ENCODE data around the gene AQP6.

The AQP6 gene

DNA sequence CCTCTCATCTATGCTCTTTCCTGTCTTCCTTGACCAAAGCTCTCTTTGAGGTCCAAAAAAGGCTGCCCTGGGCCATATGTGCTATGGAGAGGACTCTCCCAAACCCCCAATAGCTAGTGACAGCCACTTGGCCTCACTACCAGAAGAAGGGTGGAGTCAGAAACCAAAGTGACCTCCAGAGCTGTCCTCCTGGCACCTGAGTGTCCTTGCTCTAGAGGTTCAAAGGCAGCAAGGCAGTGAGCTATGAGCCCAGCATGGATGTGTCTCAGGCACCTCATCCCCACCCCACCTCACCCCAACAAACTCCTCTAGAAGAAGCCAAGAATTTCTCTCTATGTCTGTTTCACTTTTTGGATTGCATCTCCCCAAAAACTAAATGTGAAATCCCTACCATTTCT, 15.2 kb upstream of the AQP6 start:
- TF ChIP-seq, protein P1, sequence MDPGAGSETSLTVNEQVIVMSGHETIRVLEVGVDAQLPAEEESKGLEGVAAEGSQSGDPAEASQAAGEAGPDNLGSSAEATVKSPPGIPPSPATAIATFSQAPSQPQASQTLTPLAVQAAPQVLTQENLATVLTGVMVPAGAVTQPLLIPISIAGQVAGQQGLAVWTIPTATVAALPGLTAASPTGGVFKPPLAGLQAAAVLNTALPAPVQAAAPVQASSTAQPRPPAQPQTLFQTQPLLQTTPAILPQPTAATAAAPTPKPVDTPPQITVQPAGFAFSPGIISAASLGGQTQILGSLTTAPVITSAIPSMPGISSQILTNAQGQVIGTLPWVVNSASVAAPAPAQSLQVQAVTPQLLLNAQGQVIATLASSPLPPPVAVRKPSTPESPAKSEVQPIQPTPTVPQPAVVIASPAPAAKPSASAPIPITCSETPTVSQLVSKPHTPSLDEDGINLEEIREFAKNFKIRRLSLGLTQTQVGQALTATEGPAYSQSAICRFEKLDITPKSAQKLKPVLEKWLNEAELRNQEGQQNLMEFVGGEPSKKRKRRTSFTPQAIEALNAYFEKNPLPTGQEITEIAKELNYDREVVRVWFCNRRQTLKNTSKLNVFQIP (CRISPR knock-in tag; IDR thresholded peaks at IDR 0.05; ENCODE audit: borderline replicate concordance, low read depth) = no peak
- TF ChIP-seq, protein P2, sequence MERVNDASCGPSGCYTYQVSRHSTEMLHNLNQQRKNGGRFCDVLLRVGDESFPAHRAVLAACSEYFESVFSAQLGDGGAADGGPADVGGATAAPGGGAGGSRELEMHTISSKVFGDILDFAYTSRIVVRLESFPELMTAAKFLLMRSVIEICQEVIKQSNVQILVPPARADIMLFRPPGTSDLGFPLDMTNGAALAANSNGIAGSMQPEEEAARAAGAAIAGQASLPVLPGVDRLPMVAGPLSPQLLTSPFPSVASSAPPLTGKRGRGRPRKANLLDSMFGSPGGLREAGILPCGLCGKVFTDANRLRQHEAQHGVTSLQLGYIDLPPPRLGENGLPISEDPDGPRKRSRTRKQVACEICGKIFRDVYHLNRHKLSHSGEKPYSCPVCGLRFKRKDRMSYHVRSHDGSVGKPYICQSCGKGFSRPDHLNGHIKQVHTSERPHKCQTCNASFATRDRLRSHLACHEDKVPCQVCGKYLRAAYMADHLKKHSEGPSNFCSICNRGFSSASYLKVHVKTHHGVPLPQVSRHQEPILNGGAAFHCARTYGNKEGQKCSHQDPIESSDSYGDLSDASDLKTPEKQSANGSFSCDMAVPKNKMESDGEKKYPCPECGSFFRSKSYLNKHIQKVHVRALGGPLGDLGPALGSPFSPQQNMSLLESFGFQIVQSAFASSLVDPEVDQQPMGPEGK (CRISPR knock-in tag; IDR thresholded peaks at IDR 0.05; ENCODE audit: borderline replicate concordance) = no peak
- TF ChIP-seq TOX (CRISPR knock-in tag; IDR thresholded peaks at IDR 0.05; ENCODE audit: borderline replicate concordance) (no peak), ZNF565 (CRISPR knock-in tag; conservative IDR thresholded peaks at IDR 0.05; ENCODE audit: low read depth) (no peak), TCF4 (CRISPR knock-in tag; IDR thresholded peaks at IDR 0.05; ENCODE audit: borderline replicate concordance) (no peak)

DNA sequence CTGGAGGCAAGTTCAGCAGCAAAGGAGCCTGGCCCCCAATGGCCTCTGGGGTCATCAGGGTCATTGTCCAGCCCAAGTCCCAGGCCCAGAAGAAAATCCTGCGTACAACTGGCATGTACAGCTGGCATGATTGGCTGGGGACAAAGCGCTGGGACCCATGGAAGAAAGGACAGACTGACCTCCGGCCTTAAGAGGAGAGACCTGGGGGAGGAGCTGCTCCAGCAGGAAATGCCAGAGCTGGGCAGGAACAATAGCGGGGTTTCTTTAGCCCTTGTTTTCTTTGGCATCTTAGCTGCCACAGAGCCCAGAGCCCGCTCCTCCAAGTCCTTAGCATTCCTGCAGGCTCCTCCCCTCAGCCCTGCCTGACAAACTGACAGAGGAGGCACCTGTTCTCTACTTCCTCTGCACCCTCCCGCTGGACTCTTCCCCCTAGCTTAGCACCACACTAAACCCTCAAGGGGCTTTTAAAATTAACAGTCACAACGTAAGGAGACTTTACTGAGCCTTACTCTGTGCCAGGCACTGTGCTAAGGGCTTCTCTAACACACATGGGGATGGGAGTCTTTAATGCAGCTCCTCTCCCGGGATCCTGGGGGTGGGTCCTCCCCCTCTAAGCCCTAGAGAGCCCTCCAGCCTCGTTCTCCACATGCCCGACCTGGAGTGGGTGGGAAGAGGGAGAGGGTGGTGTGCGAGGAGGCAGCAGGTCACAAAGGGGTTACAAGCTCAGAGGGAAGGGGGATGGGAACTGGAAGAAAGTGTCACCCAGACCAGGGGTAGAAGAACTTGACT, 12.9 kb upstream of the AQP6 start:
- ATAC-seq = peak; percentile 64
- TF ChIP-seq ZFP3 (CRISPR knock-in tag; IDR thresholded peaks at IDR 0.05) = no peak
- no peak for TF ChIP-seq ISL1 (CRISPR knock-in tag; IDR thresholded peaks at IDR 0.05)
- TF ChIP-seq TCF4 (CRISPR knock-in tag; IDR thresholded peaks at IDR 0.05; ENCODE audit: borderline replicate concordance) = no peak
- TF ChIP-seq OSR1 (CRISPR knock-in tag; IDR thresholded peaks at IDR 0.05) = no peak
- TF ChIP-seq, protein P2 (CRISPR knock-in tag; IDR thresholded peaks at IDR 0.05; ENCODE audit: borderline replicate concordance) = no peak
- TF ChIP-seq, protein P3, sequence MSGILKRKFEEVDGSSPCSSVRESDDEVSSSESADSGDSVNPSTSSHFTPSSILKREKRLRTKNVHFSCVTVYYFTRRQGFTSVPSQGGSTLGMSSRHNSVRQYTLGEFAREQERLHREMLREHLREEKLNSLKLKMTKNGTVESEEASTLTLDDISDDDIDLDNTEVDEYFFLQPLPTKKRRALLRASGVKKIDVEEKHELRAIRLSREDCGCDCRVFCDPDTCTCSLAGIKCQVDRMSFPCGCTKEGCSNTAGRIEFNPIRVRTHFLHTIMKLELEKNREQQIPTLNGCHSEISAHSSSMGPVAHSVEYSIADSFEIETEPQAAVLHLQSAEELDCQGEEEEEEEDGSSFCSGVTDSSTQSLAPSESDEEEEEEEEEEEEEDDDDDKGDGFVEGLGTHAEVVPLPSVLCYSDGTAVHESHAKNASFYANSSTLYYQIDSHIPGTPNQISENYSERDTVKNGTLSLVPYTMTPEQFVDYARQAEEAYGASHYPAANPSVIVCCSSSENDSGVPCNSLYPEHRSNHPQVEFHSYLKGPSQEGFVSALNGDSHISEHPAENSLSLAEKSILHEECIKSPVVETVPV (CRISPR knock-in tag; IDR thresholded peaks at IDR 0.05) = no peak
- no peak for TF ChIP-seq BACH2 (CRISPR knock-in tag; IDR thresholded peaks at IDR 0.05; ENCODE audit: borderline replicate concordance)
- TF ChIP-seq CSDC2 (CRISPR knock-in tag; IDR thresholded peaks at IDR 0.05) = no peak
- TF ChIP-seq, protein P1 (CRISPR knock-in tag; IDR thresholded peaks at IDR 0.05; ENCODE audit: borderline replicate concordance, low read depth) = no peak

More for the DNA sequence above, 15.2 kb upstream of the AQP6 start:
- no peak for ATAC-seq

DNA sequence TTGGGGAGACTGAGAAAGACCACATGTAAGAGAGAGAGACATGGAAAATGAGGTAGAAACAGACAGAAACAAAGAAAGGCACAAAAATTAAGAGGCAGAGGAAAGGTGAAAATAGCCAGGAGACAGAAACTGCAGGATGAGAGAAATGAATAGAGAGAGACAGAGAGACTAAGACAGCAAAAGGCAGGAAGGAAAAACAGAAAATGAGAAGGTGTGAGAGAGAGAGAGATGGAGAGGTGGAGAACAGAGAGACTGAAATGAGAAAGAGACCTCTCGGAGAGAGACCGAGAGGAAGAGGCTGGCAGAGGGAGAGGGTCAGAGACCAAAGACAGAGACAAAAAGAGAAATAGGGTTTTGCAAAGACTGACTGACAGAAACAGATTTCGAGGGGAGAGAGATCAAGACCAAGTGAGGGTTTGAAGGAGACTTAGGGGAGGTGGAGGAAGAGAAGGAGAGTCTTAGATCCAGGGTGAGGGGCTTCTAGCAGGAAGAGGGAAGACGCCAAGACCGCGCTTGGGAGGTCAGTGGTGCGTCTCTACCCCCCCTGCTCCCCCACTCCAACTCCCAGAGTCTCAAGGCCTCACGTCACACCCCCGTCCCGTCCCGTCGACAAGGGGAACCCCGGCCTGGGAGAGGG, 12.2 kb upstream of the AQP6 start:
- ATAC-seq = no peak
- TF ChIP-seq ZC3H10 (CRISPR knock-in tag; IDR thresholded peaks at IDR 0.05) = no peak
- TF ChIP-seq CSDC2 (CRISPR knock-in tag; IDR thresholded peaks at IDR 0.05) = no peak
- TF ChIP-seq OSR1 (CRISPR knock-in tag; IDR thresholded peaks at IDR 0.05) = no peak
- no peak for TF ChIP-seq ISL1 (CRISPR knock-in tag; IDR thresholded peaks at IDR 0.05)
- no peak for TF ChIP-seq TCF4 (CRISPR knock-in tag; IDR thresholded peaks at IDR 0.05; ENCODE audit: borderline replicate concordance)
- TF ChIP-seq SNAI2 (CRISPR knock-in tag; IDR thresholded peaks at IDR 0.05) = no peak
- TF ChIP-seq GLIS3 (CRISPR knock-in tag; IDR thresholded peaks at IDR 0.05) = no peak
- TF ChIP-seq ZFP3 (CRISPR knock-in tag; IDR thresholded peaks at IDR 0.05) = no peak
- no peak for TF ChIP-seq BACH2 (CRISPR knock-in tag; IDR thresholded peaks at IDR 0.05; ENCODE audit: borderline replicate concordance)
- TF ChIP-seq, protein P1 (CRISPR knock-in tag; IDR thresholded peaks at IDR 0.05; ENCODE audit: borderline replicate concordance, low read depth) = no peak
- TF ChIP-seq ZFP30 (CRISPR knock-in tag; IDR thresholded peaks at IDR 0.05) = no peak
